GM18870 (cell line): ENCODE results near the gene MSRB3.

Experiments used
- ATAC-seq: cut with Tn5 transposase; IDR thresholded peaks from one replicate; pipeline ENCODE4 v1.9.1; 2021; ENCODE audit warnings: moderate library complexity; ENCODE audit not compliant: unreplicated experiment

The MSRB3 gene

DNA sequence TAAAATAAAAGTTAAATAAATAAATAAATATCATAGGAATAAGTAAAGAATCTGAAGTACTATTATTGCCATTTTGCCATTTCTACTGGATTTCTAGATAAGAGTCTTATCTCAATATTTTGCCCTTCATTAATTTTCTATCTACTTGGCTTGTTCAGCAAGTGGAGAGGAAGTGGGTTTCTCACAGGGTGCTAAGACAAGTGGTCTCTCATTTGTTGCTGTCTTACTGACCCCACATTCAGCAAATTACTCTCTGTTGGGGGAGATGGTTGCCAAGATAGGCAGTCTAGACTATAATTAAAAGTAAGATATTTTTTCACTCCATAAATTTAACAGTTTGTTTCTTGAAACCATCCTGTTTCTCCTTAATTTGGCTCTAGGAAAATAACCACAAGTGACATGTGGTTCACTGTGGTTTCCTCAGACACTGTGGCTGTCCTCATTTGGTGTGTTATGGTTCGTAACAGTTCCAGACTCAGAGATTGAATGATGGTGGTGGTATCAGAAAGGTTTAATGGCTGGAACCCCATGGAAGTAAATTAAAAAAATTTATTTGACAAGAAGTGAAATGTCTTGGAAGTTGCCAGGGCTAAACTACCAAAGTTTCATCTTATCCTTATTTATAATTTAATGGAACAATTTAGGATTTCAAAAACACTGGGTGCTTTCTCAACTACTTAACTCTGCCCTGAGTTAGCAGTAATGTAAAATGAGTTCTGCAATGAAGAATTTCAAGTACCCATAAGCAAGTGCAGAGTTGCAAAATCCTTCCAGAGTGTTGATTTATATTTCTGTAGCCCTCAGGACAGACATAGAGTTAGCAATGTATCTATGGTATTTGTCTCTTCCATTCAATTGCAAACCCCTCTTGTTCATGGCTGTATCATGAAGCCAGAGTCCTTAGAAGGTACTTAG, 214.8 kb downstream of the MSRB3 start:
- no peak for ATAC-seq

GRCh38 chr12:65493913-65494245, 215.4 kb downstream of the MSRB3 start:
- ATAC-seq = no peak

DNA sequence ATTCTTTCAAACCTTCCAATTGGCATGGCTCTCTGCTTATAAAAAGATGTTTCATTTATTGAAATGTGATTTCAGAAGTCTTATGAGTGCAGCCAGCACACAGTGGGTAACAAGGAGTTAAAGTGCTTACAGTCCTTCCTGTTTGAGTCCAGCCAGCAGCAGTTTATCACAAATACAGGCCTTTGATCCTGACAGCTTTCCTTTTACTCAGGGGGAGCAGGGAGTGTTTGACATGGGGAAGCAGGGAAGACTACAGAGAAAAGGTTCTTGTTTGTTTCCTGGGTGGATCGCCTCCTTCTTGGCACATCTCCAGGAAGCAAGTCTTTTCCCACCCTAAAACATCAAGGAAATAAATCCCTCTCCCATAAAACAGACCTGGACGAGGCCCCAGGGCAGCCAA, 216.1 kb downstream of the MSRB3 start:
- ATAC-seq = no peak

GRCh38 chr12:65495233-65495632, 216.8 kb downstream of the MSRB3 start:
- ATAC-seq = no peak

DNA sequence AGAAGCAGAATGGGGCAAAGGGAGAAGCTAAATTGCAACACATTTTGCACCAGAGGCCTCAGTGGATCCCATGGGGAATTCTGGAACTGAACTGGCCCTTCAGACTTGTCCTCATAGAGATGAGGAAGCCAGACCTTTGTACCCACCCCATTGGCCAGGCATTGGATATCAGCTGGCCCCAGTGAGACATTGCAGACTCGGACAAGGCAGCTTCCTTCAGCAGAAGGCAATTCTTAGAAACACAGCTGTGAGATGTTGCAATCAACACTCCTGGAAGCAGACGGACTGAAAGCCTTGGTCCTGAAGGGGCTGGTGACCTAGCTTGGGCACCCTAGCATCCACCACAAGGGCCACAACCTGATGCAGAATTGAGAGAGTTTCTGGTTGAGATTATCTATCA, 218.1 kb downstream of the MSRB3 start:
- no peak for ATAC-seq

- no peak for ATAC-seq
These were observed 219.2 kb downstream of the MSRB3 start for GRCh38 chr12:65497660-65498059.

DNA sequence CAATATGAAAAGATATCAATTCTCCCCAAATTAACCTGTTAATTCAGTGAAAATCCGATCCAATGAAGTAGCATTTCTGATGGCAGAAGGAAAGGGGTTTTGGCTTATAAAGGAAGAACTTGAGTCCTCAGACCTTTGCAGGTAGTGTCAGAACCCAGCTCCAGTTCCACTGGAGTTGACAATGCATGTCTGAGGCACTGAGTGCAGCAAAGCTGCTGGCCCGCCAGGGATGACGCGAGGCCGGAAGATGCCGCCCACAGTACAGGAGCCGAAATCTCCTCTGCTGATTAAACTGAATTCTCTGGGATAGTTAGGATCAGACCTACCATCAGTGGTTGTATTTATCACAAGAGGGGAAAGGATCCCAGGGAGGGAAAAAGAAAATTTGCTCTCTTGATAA, 220.7 kb downstream of the MSRB3 start:
- ATAC-seq = no peak

- ATAC-seq = no peak
These were observed 221.8 kb downstream of the MSRB3 start for GRCh38 chr12:65500091-65500900.

GRCh38 chr12:65501093-65501621, 222.7 kb downstream of the MSRB3 start:
- ATAC-seq = no peak

GRCh38 chr12:65501935-65502334, 223.5 kb downstream of the MSRB3 start:
- no peak for ATAC-seq

- ATAC-seq = no peak
These were observed 225.9 kb downstream of the MSRB3 start for GRCh38 chr12:65504417-65504816.

DNA sequence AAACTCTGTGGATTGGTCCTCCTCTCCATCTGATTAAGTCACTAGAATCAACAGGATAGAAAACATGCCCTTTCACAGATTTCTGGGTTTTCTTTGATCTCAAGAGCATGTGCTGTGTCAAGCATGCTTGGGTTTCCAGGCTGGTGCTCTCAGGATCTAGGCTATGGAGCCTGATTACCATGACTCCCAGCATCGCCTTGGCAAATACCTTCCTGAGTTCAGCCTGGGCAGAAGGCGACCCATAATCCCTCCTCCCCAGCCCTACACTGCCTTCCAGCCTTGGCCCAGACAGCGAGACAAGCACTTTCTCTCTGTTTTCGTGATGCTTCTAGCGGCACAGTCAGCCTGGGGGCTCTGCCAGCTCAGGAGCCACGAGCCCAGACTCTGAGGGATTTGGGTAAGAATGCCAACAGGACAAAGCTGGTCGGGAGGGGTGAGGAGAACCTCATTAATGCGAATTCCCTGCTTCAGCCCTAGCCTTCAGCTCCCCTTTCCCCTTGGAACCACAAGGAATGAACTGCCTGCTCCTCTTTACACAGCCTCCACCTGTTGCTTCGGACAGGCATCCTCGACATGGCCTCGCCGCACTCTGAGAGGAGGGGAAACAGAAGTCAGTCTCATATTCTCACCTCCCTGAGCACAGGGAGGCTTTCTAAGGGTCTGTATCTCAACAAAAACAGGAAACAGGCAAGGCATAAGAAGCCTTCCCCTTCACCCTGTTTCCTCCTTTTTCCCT, 227.1 kb downstream of the MSRB3 start:
- no peak for ATAC-seq

DNA sequence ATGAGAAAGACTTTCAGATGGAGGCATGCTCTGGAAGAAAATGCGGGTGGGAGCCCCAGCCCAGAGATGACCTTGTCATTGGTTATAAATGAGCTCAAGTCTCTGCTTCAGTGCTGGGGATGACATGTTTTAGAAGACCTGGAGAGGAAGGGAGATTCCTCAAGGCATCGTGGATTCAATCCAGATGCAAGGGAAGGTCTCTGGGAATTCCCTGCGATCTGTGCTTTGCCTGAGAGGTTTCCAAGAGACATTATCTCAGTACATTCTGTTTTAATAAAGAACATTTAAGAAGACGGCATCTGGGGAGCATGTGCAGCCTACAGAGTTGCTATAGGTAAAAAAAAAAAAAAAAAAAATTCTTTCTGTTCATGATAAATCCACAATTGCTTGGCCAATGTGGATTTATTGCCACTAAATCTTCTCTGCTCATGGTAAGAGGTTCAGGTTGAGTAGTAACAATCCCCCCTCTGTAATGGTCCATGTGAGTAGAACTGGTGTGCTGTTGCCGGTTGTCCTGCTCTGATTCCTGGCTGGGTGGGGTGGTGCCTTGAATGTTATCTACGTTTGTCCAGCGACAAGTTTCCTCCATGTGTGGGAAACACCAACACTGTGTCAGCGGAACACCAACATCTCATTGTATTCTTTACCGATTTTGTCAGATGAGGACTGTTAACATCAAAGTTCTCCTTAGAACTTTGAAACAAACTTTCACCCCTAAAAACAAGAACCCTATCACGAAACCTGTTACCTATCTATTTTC, 230.0 kb downstream of the MSRB3 start:
- no peak for ATAC-seq

GRCh38 chr12:65510007-65510406, 231.5 kb downstream of the MSRB3 start:
- no peak for ATAC-seq

GRCh38 chr12:65510584-65511050, 232.1 kb downstream of the MSRB3 start:
- ATAC-seq = no peak

GRCh38 chr12:65511134-65511834, 232.8 kb downstream of the MSRB3 start:
- ATAC-seq = no peak

- ATAC-seq = no peak
These were observed 233.4 kb downstream of the MSRB3 start for GRCh38 chr12:65511912-65512311.
